Mammary epithelial cell (primary cell): Measurements from ENCODE around the gene ATP2B2.

Source experiments
- EZH2 ChIP-seq: IDR thresholded peaks from 2 replicates; pipeline ENCODE4 v1.6.1; 2012; ENCODE audit warnings: low read length, inconsistent platforms, borderline replicate concordance
- TF ChIP-seq, protein P1 (sequence below), 2 donors: IDR thresholded peaks in 1 of 2; conservative IDR thresholded peaks in 1 of 2; 2 replicates each; pipeline ENCODE4 v1.5.1; 2011 to 2012; ENCODE audit warnings: inconsistent platforms in 2 of 2, low read length in 2 of 2, mild to moderate bottlenecking in 2 of 2, control low read depth in 1 of 2, low read depth in 1 of 2; ENCODE audit not compliant: insufficient read depth in 1 of 2; ENCODE audit errors: extremely low read depth in 1 of 2

DNA sequence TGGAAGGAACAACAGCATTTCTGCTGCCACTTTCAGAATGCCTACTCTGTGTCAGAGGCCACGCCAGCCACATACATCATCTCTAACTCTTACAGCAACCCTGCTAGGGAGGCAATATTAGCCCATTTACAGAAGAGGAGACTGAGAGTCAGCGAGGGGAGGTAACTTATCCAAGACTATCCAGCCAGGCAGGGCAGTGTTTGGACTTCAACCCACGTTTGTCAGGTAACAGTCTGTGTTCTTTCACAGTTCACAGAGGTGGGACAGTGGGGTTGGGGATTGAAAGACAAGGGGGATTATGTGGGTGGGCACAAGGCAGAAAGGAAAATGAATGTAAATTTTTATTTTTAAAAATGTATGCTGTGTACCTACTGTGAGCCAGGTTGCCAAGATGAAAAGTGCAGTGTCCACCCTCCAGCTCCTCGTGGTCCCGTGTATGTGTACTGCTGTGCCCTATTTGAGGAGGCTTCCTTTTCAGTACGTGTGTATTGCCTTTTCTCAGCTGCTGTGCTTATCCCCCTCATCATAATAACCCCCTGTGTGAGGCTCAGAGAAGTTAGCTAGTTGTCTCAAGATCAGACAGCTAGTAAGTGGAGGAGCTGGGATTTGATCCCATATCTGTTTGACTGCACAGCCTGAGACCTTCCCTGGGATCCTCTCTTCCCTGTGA is 16.5 kb upstream of the ATP2B2 start:
- TF ChIP-seq, protein P1, sequence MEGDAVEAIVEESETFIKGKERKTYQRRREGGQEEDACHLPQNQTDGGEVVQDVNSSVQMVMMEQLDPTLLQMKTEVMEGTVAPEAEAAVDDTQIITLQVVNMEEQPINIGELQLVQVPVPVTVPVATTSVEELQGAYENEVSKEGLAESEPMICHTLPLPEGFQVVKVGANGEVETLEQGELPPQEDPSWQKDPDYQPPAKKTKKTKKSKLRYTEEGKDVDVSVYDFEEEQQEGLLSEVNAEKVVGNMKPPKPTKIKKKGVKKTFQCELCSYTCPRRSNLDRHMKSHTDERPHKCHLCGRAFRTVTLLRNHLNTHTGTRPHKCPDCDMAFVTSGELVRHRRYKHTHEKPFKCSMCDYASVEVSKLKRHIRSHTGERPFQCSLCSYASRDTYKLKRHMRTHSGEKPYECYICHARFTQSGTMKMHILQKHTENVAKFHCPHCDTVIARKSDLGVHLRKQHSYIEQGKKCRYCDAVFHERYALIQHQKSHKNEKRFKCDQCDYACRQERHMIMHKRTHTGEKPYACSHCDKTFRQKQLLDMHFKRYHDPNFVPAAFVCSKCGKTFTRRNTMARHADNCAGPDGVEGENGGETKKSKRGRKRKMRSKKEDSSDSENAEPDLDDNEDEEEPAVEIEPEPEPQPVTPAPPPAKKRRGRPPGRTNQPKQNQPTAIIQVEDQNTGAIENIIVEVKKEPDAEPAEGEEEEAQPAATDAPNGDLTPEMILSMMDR (conservative IDR thresholded peaks at IDR 0.05 in 1 of 2, IDR thresholded peaks at IDR 0.05 in 1 of 2; ENCODE audit: extremely low read depth in 1 of 2, insufficient read depth in 1 of 2, low read depth in 1 of 2, low read length in 2 of 2), result no peak
- no peak for TF ChIP-seq EZH2
